ENCODE data around the gene SAP25. TPM values are rescaled to one million over a fixed set of nuclear protein-coding genes. Genes with fewer than 3 reads are reported as not detected.
"Not testable (repeated sequence)": the region's sequence is repeated elsewhere in the genome, so short reads cannot be mapped to it uniquely, and the experiment has no call there.

The SAP25 gene
- total RNA-seq, 2 experiments from 2014 or later, result 9.9 to 11.4 TPM

DNA sequence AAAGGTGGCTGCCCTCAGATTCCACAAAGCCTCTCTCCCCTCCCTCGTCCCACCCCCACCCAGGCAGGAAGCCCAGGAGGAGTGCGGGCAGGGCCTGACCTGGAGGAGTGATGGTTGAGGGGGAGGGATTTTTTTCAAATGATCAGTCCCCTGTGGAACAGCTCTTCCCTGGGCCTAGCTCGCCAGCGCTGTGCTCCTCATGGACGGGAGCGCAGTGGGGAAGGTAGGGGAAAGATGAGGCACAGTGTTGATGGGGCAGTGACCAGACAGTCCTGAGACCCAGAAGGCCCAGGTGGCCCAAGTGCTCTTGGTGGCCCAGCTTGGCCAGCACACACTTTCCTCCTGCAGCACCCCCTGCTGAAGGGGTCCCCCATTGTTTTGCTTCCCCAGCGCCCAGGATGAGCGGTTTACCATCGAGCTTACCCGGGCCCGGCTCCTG lies 8.5 kb downstream of the SAP25 start:
- DNase-seq, result no peak
- H3K27ac Mint-ChIP-seq, result no peak overlapping the region
- H3K27me3 Mint-ChIP-seq, result no peaks in the 10 kb centered on the region
- H3K4me3 Mint-ChIP-seq, result no peak overlapping the region
- POLR2A ChIA-PET, result interaction anchor here (1.0 to 1.3 kb wide), 2 partner anchors 21 to 113 kb away, joined by 3 to 4 read pairs; partner anchors contain the start of genes FBXO24 and LRCH4
- peaks cover 20% of the 10 kb centered on the region for H3K36me3 Mint-ChIP-seq
- H3K4me1 Mint-ChIP-seq (ENCODE audit: low read depth), result peaks cover 22% of the 10 kb centered on the region
- intact Hi-C loops (cut with micrococcal nuclease), result no loop called here
- CTCF ChIA-PET, result interaction anchor here (0.7 to 9.7 kb wide), 17 partner anchors 9 to 287 kb away, joined by 3 to 104 read pairs (median 9); partner anchors contain the start of genes AGFG2, FBXO24, LRCH4 and MOSPD3
- H3K9me3 Mint-ChIP-seq, result no peaks in the 10 kb centered on the region

DNA sequence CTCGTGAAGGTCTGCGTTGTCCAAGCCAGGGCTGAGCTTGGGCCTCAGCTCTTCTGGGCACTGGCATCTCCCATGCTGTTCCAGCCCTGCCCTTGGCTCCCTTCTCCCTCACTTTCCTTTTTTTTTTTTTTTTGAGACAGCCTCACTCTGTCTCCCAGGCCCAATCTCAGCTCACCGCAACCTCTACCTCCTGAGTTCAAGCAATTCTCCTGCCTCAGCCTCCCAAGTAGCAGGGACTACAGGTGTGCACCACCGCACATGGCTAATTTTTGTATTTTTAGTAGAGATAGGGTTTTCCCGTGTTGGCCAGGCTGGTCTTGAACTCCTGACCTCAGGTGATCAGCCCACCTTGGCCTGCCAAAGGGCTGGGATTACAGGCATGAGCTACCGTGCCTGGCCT lies 9.3 kb downstream of the SAP25 start:
- not testable (repeated sequence) for H3K27ac Mint-ChIP-seq, H3K9me3 Mint-ChIP-seq, H3K4me3 Mint-ChIP-seq, DNase-seq, H3K27me3 Mint-ChIP-seq
- POLR2A ChIA-PET, result interaction anchor here (1.3 kb wide), 1 partner anchor 21 kb away, joined by 4 read pairs; the partner anchor contains the start of genes FBXO24 and LRCH4
- CTCF ChIA-PET, result interaction anchor here (0.7 to 9.7 kb wide), 23 partner anchors 9 to 288 kb away, joined by 3 to 104 read pairs (median 7); partner anchors contain the start of genes AGFG2, FBXO24, LRCH4 and MOSPD3
- H3K4me1 Mint-ChIP-seq (ENCODE audit: low read depth), result peaks cover 19% of the 10 kb centered on the region
- intact Hi-C loops (cut with micrococcal nuclease), result loop anchor here (1.0 to 5.0 kb wide), 2 partner anchors 128 to 161 kb away; partner anchors contain the start of gene GIGYF1
- peaks cover 22% of the 10 kb centered on the region for H3K36me3 Mint-ChIP-seq

DNA sequence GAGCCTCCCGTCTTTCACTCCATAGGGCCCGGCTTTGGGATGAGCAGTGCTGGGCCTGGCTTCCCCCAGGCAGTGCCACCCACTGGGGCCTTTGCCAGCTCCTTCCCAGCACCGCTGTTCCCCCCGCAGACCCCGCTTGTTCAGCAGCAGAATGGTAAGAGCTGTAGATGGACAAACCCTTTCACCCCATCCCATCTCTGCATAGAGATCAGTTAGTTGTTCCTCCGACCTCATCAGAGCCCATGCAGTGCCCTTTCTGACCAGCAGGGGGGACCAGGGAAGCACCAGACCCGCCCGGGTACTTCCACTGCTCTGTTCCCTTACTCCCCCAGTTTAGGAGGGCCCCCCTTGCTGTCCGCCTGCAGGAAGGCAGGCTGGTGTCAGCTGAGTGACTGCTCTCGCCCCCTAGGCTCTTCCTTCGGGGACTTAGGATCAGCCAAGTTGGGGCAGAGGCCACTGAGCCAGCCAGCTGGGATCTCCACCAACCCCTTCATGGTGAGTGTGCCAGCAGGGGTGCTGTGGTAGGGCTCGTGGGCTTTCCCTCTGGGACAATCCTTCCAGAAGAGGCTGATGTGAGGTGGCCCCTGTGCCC lies 9.8 kb downstream of the SAP25 start:
- peaks cover 24% of the 10 kb centered on the region for H3K36me3 Mint-ChIP-seq
- no peaks in the 10 kb centered on the region for H3K9me3 Mint-ChIP-seq
- CTCF ChIA-PET, result interaction anchor here (0.6 to 9.7 kb wide), 24 partner anchors 8 to 289 kb away, joined by 3 to 104 read pairs (median 6); partner anchors contain the start of genes AGFG2, FBXO24, LRCH4 and MOSPD3
- intact Hi-C loops (cut with micrococcal nuclease), result loop anchor here (1.0 to 5.0 kb wide), 2 partner anchors 128 to 161 kb away; partner anchors contain the start of gene GIGYF1
- H3K27me3 Mint-ChIP-seq, result no peaks in the 10 kb centered on the region
- POLR2A ChIA-PET, result no interaction called here
- H3K4me1 Mint-ChIP-seq (ENCODE audit: low read depth), result peaks cover 18% of the 10 kb centered on the region
- H3K4me3 Mint-ChIP-seq, result no peak overlapping the region
- peak; percentile 86 for DNase-seq
- no peak overlapping the region for H3K27ac Mint-ChIP-seq

DNA sequence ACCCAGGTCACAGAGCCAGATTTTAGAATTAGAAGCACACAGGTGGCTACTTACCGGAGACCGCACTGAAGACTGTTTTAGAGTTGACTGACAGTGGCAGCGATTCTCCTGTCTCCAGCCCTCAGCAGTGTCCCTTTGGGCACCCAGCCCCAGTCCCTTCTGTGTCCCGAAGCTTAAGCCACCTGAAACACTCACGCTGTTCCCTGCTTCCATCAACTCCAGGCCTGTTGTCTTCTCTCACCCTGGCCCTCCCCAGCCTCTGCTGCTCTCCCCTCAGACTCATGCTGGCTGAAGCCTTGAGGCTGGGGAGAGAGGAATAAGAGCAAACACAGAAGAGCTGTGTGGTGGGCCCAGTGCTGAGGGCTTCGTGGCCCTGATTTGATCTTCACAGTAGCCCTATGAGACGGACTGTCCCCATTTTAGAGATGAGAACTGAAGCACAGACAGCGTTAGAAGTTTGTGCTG lies 10.6 kb downstream of the SAP25 start:
- intact Hi-C loops (cut with micrococcal nuclease), result loop anchor here (5.0 kb wide), 1 partner anchor 129 kb away; the partner anchor contains the start of gene GIGYF1
- Mint-ChIP-seq H3K9me3 (no peaks in the 10 kb centered on the region), H3K4me1 (ENCODE audit: low read depth) (peaks cover 13% of the 10 kb centered on the region), H3K27me3 (no peaks in the 10 kb centered on the region), H3K4me3 (no peak overlapping the region), H3K27ac (no peak overlapping the region), H3K36me3 (peaks cover 26% of the 10 kb centered on the region)
- DNase-seq, result no peak
- ChIA-PET POLR2A (no interaction called here), CTCF (interaction anchor here (0.6 to 9.7 kb wide), 15 partner anchors 7 to 165 kb away, joined by 3 to 104 read pairs (median 9); partner anchors contain the start of genes AGFG2, FBXO24, LRCH4 and TSC22D4)

DNA sequence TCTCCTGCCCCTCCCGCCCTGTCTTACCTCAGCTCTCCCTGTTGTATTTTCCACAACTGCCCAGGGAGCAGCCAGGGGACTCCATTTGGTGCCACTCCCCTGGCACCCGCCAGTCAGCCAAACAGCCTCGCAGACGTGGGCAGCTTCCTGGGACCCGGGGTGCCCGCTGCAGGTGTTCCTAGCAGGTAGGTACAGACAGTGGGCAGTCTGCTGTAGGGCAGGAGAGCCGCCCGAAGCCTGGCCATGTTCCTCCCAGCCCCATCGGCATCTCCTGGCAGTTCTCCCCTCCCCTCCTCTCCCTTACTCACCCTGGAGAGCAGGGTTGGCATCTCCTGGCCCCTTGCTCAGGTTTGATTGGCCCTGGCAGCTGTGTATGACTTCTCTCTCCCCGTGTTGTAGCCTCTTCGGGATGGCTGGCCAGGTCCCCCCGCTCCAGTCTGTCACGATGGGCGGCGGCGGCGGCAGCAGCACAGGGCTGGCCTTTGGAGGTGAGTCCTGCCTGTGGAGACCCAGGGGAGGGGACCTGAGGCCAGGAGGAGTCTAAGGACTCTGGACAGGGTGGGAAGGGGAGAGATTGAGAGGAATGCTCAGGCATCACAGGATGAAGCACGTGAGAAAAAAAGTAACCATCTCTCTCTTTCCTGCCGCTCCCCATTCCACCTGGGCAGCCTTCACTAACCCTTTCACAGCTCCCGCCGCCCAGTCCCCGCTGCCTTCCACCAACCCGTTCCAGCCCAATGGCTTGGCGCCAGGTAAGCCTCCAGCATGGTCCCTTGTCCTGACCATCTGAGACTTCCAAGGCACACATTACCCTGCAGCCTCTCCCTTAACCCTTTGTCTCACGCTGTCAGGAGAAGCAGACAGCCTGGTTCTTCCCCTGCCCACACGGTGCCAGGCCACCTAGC lies 11.3 kb downstream of the SAP25 start:
- CTCF ChIA-PET, result interaction anchor here (0.8 to 9.7 kb wide), 10 partner anchors 15 to 162 kb away, joined by 3 to 104 read pairs (median 10); partner anchors contain the start of genes AGFG2, FBXO24, LRCH4 and TSC22D4
- intact Hi-C loops (cut with micrococcal nuclease), result loop anchor here (5.0 kb wide), 1 partner anchor 130 kb away; the partner anchor contains the start of gene GIGYF1
- H3K4me3 Mint-ChIP-seq, result no peak overlapping the region

DNA sequence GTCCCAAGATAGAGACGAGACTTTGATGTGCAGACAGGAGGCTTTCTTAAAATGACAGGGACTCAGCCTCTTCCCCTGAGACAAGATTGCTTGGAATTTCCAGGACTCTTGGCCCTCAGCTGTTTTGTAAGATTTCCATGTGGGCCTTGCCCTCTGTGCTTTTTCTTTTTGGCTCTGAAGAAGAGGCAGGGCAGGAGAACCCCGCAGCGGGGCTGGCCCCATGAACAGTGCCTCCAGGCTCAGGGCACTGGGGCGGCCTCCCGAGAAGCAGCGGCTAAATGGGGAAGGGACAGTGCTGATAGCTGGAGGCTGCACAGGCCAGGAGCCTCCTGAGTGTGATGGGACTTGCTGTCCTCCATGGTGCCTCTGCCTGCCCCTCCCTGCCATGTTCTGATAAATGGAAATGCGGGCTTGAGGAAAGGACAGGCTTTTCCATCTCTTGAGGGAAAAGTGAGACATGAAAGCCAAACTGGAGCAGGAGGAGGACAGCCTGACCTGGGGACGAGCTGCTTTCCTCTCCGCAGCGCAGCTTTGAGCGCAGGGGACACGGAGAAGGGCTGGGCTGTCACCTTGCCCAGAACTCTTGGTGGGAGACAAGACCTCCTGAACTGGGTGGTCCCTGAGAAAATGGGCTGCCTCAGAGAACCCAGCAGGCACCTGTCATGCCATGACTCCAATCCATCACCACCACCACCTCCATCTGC lies 12.1 kb downstream of the SAP25 start:
- no peak overlapping the region for H3K4me3 Mint-ChIP-seq
- H3K36me3 Mint-ChIP-seq, result peaks cover 32% of the 10 kb centered on the region
- no peaks in the 10 kb centered on the region for H3K9me3 Mint-ChIP-seq
- intact Hi-C loops (cut with micrococcal nuclease), result loop anchor here (5.0 kb wide), 1 partner anchor 131 kb away; the partner anchor contains the start of gene GIGYF1
- H3K27ac Mint-ChIP-seq, result no peak overlapping the region
- no peaks in the 10 kb centered on the region for H3K27me3 Mint-ChIP-seq
- ChIA-PET CTCF (interaction anchor here (0.7 to 9.7 kb wide), 8 partner anchors 16 to 130 kb away, joined by 3 to 104 read pairs (median 5); partner anchors contain the start of genes AGFG2, FBXO24, LRCH4 and TSC22D4), POLR2A (no interaction called here)
- no peak for DNase-seq
- peaks cover 11% of the 10 kb centered on the region for H3K4me1 Mint-ChIP-seq (ENCODE audit: low read depth)

More for the DNA sequence above, 11.3 kb downstream of the SAP25 start:
- no peaks in the 10 kb centered on the region for H3K27me3 Mint-ChIP-seq
- no peak overlapping the region for H3K27ac Mint-ChIP-seq
- H3K9me3 Mint-ChIP-seq, result no peaks in the 10 kb centered on the region
- no peak for DNase-seq
- POLR2A ChIA-PET, result no interaction called here
- H3K36me3 Mint-ChIP-seq, result peaks cover 29% of the 10 kb centered on the region
- H3K4me1 Mint-ChIP-seq (ENCODE audit: low read depth), result peaks cover 11% of the 10 kb centered on the region

DNA sequence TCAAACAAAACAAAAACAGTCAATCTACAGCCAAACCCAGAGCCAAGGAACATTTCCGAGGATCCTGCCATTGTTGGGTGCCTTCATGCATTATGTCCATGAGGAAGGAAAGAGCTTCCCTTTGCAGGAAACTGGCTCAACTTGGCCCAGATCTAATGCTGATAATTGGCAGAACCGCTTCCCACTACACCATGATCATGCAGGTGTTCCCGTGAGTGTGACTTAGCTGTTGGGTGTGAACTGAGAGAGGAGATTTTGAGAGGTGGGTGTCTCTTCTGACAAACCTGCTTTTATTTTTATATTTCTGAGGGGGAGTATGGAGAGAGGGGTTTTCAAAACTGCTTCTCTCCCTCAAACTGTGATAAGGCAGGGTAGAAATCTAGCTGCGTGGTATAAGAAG lies 14.6 kb downstream of the SAP25 start:
- CTCF ChIA-PET, result interaction anchor here (0.7 to 9.7 kb wide), 26 partner anchors 12 to 180 kb away, joined by 3 to 132 read pairs (median 5); partner anchors contain the start of genes AGFG2, FBXO24, LRCH4 and SAP25
- Mint-ChIP-seq H3K27ac (peak overlapping the region; percentile 18), H3K36me3 (peaks cover 37% of the 10 kb centered on the region), H3K27me3 (no peaks in the 10 kb centered on the region), H3K4me1 (ENCODE audit: low read depth) (peaks cover 15% of the 10 kb centered on the region), H3K9me3 (no peaks in the 10 kb centered on the region), H3K4me3 (no peak overlapping the region)
- intact Hi-C loops (cut with micrococcal nuclease), result loop anchor here (1.0 kb wide), 2 partner anchors 14 to 90 kb away; no protein-coding TSS in a partner anchor
- POLR2A ChIA-PET, result interaction anchor here (0.6 to 1.6 kb wide), 4 partner anchors 10 to 1287 kb away, joined by 3 to 4 read pairs (median 3); partner anchors contain the start of gene POP7
- no peak for DNase-seq

DNA sequence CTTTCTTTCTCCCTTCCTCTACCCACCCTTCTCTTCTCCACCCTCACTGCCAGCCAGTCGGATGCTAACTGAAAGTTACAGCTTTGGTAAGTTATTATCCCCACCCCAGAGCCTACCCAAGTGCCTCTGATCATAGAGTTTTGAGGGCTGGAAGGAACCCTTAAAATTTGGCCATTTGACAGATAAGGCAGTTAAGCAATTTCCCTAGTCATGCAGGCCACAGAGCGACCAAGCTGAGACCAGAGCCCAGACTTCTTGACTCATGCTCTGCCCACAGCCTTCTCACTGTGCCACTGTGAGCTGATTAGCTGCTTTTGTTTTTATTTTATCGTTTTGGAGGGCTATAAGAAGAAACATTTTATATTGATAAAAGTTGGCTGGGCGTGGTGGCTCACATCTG lies 17.2 kb downstream of the SAP25 start:
- Mint-ChIP-seq H3K27me3 (no peaks in the 10 kb centered on the region), H3K36me3 (peaks cover 41% of the 10 kb centered on the region), H3K9me3 (no peaks in the 10 kb centered on the region), H3K4me3 (no peak overlapping the region), H3K4me1 (ENCODE audit: low read depth) (peaks cover 11% of the 10 kb centered on the region), H3K27ac (no peak overlapping the region)
- DNase-seq, result no peak
- intact Hi-C loops (cut with micrococcal nuclease), result no loop called here
- ChIA-PET POLR2A (interaction anchor here (1.2 kb wide), 1 partner anchor 13 kb away, joined by 4 read pairs; no protein-coding TSS in a partner anchor), CTCF (interaction anchor here (1.0 to 7.3 kb wide), 5 partner anchors 8 to 136 kb away, joined by 3 to 132 read pairs (median 4); partner anchors contain the start of gene AGFG2)

DNA sequence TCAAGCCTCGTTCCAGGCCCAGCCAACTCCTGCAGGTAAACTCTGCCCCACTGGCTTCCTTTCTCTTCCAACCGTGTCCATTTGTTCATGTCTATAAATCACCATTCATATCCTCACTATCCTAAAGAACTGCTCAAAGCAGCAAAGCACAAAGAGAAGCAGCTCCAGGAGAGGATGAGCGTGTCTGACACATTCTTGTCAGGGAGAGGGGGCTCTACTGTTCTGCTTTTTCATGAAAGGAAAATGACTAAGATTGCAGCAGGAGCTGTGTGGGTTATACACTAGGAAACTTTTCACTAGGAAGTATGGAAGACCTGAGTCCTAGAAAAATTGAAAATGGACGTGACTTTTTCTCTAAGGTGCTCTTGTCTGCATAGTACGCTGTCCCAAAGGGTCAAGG lies 18.0 kb downstream of the SAP25 start:
- CTCF ChIA-PET, result interaction anchor here (0.7 to 7.3 kb wide), 7 partner anchors 9 to 150 kb away, joined by 3 to 132 read pairs (median 7); partner anchors contain the start of genes AGFG2 and POP7
- DNase-seq, result no peak
- no peak overlapping the region for H3K4me3 Mint-ChIP-seq
- peaks cover 12% of the 10 kb centered on the region for H3K4me1 Mint-ChIP-seq (ENCODE audit: low read depth)
- H3K27ac Mint-ChIP-seq, result peak overlapping the region; percentile 56
- intact Hi-C loops (cut with micrococcal nuclease), result no loop called here
- H3K36me3 Mint-ChIP-seq, result peaks cover 40% of the 10 kb centered on the region
- POLR2A ChIA-PET, result no interaction called here
- no peaks in the 10 kb centered on the region for H3K27me3 Mint-ChIP-seq
- H3K9me3 Mint-ChIP-seq, result no peaks in the 10 kb centered on the region

DNA sequence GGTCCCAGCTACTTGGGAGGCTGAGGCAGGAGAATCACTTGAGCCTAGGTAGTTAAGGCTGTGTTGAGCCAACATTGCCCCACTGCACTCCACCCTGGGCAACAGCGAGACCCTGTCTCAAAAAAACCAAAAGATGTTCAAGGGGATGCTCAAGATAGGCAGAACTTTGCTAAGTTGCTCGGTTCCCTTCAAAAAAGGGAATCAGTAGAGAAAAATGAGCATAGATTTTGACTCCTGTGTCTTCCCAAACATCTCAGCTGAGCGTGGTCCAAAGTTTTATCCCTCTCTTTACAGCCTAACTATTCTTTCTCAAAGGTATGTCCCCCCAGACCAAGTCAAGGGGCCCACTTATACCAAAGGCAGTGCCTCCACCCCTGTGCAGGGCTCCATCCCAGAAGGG lies 20.7 kb downstream of the SAP25 start:
- H3K9me3 Mint-ChIP-seq, result no peaks in the 10 kb centered on the region
- no peaks in the 10 kb centered on the region for H3K27me3 Mint-ChIP-seq
- intact Hi-C loops (cut with micrococcal nuclease), result no loop called here
- CTCF ChIA-PET, result no interaction called here
- no peak overlapping the region for H3K4me3 Mint-ChIP-seq
- POLR2A ChIA-PET, result no interaction called here
- H3K36me3 Mint-ChIP-seq, result peaks cover 48% of the 10 kb centered on the region
- peaks cover 31% of the 10 kb centered on the region for H3K4me1 Mint-ChIP-seq (ENCODE audit: low read depth)
- no peak for DNase-seq
- H3K27ac Mint-ChIP-seq, result peak overlapping the region; percentile 36

DNA sequence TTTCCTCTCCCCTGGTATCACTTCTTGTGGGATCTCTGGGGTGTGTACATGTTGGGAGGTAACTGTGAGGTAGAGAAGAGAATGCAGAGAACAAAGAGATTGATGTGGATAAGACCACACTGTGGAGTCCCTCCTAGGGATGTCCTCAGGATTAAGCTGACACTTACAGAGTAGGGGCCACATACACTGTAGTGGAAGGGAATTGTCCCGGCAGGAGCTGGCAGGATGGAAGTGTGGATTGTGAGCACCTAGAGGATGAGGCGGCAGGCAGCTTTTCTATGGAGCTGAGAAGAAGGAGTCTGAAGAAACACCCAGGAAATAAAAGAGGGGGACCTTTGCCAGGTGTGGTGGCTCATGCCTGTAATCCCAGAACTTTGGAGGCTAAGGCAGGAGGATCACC lies 21.2 kb downstream of the SAP25 start:
- Mint-ChIP-seq H3K36me3 (peaks cover 47% of the 10 kb centered on the region), H3K4me1 (ENCODE audit: low read depth) (peaks cover 36% of the 10 kb centered on the region), H3K9me3 (no peaks in the 10 kb centered on the region), H3K27ac (peak overlapping the region; percentile 2), H3K27me3 (no peaks in the 10 kb centered on the region), H3K4me3 (no peak overlapping the region)
- intact Hi-C loops (cut with micrococcal nuclease), result no loop called here
- ChIA-PET POLR2A (no interaction called here), CTCF (no interaction called here)
- no peak for DNase-seq
